SJCRH30 (cell line): ENCODE measurements around the gene HCFC1R1. TPM values are rescaled to one million over a fixed set of nuclear protein-coding genes. Genes with fewer than 3 reads are reported as not detected.

Experiments
- DNase-seq, 2 experiments: peaks; one replicate each; pipeline ENCODE4 v3.0.0-alpha.2; 2015 to 2020
- H3K27ac ChIP-seq: fragments of 250-450 bp; sonication (Bioruptor Pico); 2 replicates; pipeline ENCODE4 v1.5.1; 2020; ENCODE audit warnings: mild to moderate bottlenecking, moderate library complexity
- H3K27me3 ChIP-seq: fragments of 250-450 bp; sonication (Bioruptor Pico); 2 replicates; pipeline ENCODE4 v1.5.1; 2020; ENCODE audit warnings: mild to moderate bottlenecking, moderate library complexity
- H3K36me3 ChIP-seq: fragments of 250-450 bp; sonication (Bioruptor Pico); 2 replicates; pipeline ENCODE4 v1.5.1; 2020; ENCODE audit warnings: mild to moderate bottlenecking, moderate library complexity
- H3K4me1 ChIP-seq: fragments of 250-450 bp; sonication (Bioruptor Pico); 2 replicates; pipeline ENCODE4 v1.5.1; 2020; ENCODE audit warnings: mild to moderate bottlenecking, moderate library complexity
- H3K4me3 ChIP-seq: fragments of 250-450 bp; sonication (Bioruptor Pico); 2 replicates; pipeline ENCODE4 v1.5.1; 2020; ENCODE audit warnings: mild to moderate bottlenecking, moderate library complexity
- H3K9me3 ChIP-seq: fragments of 250-450 bp; sonication (Bioruptor Pico); replicated peaks from 2 replicates; pipeline ENCODE4 v1.5.1; 2020; ENCODE audit warnings: mild to moderate bottlenecking, moderate library complexity
- total RNA-seq: library from RNA; depleted of rRNA; stranded (reverse); fragments of >200 nt; shearing (Covaris generic); gene quantifications from 2 replicates; pipeline ENCODE4 v1.2.3, GENCODE V29; 2014

Gene HCFC1R1
- total RNA-seq, 1 experiment from 2014 or later = 18.9 TPM

- Histone ChIP-seq H3K4me3 (peak overlapping the region; percentile 9; the same call in 1 of the 2 replicates), H3K36me3 (no peaks in the 10 kb centered on the region), H3K27ac (no peak overlapping the region; the same call in 1 of the 2 replicates), H3K27me3 (peaks cover 39% of the 10 kb centered on the region), H3K9me3 (no peaks in the 10 kb centered on the region), H3K4me1 (peaks cover 34% of the 10 kb centered on the region)
- peak; percentile 72 to 75 for DNase-seq
These were observed 14.0 kb downstream of the HCFC1R1 start for GRCh38 chr16:3009568-3010390.

- Histone ChIP-seq H3K4me3 (no peak overlapping the region), H3K27me3 (peaks cover 39% of the 10 kb centered on the region), H3K4me1 (peaks cover 34% of the 10 kb centered on the region), H3K36me3 (no peaks in the 10 kb centered on the region), H3K27ac (no peak overlapping the region), H3K9me3 (no peaks in the 10 kb centered on the region)
- no peak for DNase-seq
These were observed 15.1 kb downstream of the HCFC1R1 start for GRCh38 chr16:3008690-3009037.

GRCh38 chr16:3007957-3008689, 15.6 kb downstream of the HCFC1R1 start:
- Histone ChIP-seq H3K27ac (no peak overlapping the region), H3K9me3 (no peaks in the 10 kb centered on the region), H3K4me3 (no peak overlapping the region), H3K4me1 (peaks cover 34% of the 10 kb centered on the region), H3K36me3 (no peaks in the 10 kb centered on the region), H3K27me3 (peaks cover 39% of the 10 kb centered on the region)
- no peak for DNase-seq

DNA sequence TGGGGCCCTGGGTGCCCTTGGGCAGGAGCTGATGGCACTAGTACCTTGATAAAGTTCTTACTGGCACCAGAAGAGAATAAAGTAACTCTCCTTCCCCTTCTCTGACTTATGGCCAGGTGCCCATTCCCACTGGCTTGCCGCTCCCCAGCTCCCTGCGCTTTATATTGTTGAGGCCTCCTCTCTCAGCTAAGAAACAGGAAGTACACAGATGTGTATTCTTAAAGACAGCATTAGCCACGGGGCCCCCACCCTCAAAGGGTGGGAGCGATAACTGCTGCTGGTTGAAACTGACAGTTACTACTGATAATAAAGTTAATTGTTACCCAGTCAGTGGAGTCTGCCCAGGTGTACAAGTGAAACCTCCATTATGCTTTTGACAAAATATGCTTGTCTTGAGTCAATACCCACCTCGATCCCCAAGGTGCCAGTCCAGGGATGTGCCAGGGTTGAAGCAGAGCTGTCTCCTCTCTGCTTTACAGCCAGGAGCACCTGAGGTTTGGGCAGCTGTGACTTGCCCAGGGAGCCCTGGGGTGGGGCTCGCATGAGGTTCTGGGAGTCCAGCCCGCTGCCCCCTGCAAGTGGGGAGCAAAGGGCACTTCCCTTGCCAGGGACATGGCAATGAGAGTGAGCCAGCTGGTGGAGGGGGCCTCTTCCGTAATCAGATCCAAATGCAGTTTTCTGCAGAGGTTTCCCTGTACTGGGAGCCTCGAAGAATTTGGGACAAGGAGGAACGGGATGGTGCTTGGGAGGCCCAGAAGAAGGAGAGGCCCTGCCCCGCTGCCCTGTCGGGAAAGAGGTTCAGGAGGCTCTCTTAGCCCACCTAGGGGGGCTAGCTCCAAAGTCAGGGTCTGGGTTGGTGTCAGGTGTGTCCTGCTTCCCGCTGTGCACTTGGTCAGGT, 16.4 kb downstream of the HCFC1R1 start:
- no peaks in the 10 kb centered on the region for H3K36me3 ChIP-seq
- peaks cover 29% of the 10 kb centered on the region for H3K4me1 ChIP-seq
- peaks cover 38% of the 10 kb centered on the region for H3K27me3 ChIP-seq
- DNase-seq = no peak
- H3K27ac ChIP-seq = no peak overlapping the region
- H3K9me3 ChIP-seq = no peaks in the 10 kb centered on the region
- H3K4me3 ChIP-seq = no peak overlapping the region

DNA sequence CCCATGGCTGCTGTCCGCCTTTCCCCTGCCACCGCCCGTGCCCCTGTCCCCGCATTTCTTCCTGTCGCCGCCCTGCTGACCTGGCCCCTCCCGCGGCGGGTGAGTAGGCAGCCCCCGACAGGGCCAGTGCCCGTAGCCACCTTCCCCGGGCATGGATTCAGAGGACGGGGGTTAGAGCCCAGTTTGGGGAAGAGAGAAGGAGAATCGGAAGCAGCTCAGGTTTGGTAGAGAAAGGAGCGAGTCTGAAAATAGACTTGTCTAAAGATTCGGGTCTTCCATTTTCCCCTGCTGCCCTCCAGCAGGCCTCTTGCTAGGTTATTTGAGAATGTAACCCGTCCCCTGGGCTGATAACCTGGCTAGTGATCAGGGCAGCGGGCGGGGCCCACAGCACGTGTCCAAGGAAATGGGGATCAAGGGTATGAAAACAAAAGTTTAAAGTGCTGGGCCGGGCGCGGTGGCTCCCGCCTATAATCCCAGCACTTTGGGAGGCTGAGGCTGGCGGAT, 18.9 kb downstream of the HCFC1R1 start:
- no peaks in the 10 kb centered on the region for H3K9me3 ChIP-seq
- no peak overlapping the region for H3K4me3 ChIP-seq
- peaks cover 37% of the 10 kb centered on the region for H3K27me3 ChIP-seq
- H3K4me1 ChIP-seq = peaks cover 21% of the 10 kb centered on the region
- no peaks in the 10 kb centered on the region for H3K36me3 ChIP-seq
- no peak for DNase-seq
- no peak overlapping the region for H3K27ac ChIP-seq

GRCh38 chr16:3004319-3004718, 19.4 kb downstream of the HCFC1R1 start:
- DNase-seq = no peak
- no peaks in the 10 kb centered on the region for H3K9me3 ChIP-seq
- H3K4me3 ChIP-seq = no peak overlapping the region
- H3K27ac ChIP-seq = no peak overlapping the region
- peaks cover 37% of the 10 kb centered on the region for H3K27me3 ChIP-seq
- no peaks in the 10 kb centered on the region for H3K36me3 ChIP-seq
- H3K4me1 ChIP-seq = peaks cover 16% of the 10 kb centered on the region

- Histone ChIP-seq H3K4me1 (peaks cover 14% of the 10 kb centered on the region), H3K27me3 (peaks cover 37% of the 10 kb centered on the region), H3K27ac (no peak overlapping the region), H3K9me3 (no peaks in the 10 kb centered on the region), H3K36me3 (no peaks in the 10 kb centered on the region), H3K4me3 (no peak overlapping the region)
- peak; percentile 98 for DNase-seq
These were observed 20.0 kb downstream of the HCFC1R1 start for GRCh38 chr16:3003582-3004270.

DNA sequence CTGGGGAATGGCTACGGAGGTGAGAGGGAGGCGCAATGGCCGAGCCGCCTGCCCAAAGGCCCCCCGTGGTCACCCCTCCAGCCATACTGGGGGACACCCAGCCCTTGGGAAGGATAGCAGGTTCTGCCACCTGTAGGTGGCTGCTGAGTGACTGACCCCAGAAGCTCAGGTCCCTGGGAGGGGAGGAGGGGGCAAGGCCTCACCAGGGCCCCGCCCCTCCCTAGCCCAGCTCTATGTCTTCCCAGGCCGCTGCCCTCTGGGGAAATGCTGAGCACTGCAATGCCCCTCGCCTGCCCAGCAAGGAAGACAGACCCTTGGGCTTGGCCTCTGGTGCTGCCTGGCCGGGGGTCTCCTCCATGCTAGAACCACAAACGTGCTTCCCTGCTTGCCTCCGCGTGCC, 22.4 kb downstream of the HCFC1R1 start:
- no peaks in the 10 kb centered on the region for H3K36me3 ChIP-seq
- no peak overlapping the region for H3K27ac ChIP-seq
- no peaks in the 10 kb centered on the region for H3K9me3 ChIP-seq
- H3K4me3 ChIP-seq = no peak overlapping the region
- peaks cover 31% of the 10 kb centered on the region for H3K27me3 ChIP-seq
- 0 out of 2 replicates have a peak, but pooled peaks cover 3% of the 10 kb centered on the region for H3K4me1 ChIP-seq
- no peak for DNase-seq

- Histone ChIP-seq H3K27me3 (peaks cover 25% of the 10 kb centered on the region), H3K4me1 (0 out of 2 replicates have a peak, but pooled peaks cover 3% of the 10 kb centered on the region), H3K4me3 (no peak overlapping the region), H3K9me3 (no peaks in the 10 kb centered on the region), H3K36me3 (no peaks in the 10 kb centered on the region), H3K27ac (no peak overlapping the region)
- no peak for DNase-seq
These were observed 23.2 kb downstream of the HCFC1R1 start for GRCh38 chr16:3000540-3000939.

DNA sequence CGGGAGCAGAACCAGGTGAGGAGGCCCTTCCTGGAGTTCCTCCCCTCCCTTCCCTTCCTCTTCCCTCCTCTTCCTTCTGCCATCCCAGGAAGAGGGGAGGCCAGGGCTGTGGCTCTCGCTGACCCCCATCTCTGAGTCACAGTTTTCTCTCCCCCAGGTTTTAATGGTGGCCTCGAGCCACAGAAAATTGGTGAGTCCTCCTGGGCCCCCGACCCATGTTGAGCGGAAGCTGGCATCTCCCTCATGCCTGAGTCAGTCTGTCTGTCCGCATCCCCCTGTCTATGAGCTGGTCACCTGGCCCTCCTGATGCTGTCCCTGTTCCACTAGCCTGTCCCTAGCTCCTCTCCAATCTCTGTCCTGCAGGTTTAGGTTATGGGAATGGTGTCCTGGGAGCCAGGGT, 23.8 kb downstream of the HCFC1R1 start:
- H3K27me3 ChIP-seq = peaks cover 21% of the 10 kb centered on the region
- no peak for DNase-seq
- H3K4me3 ChIP-seq = no peak overlapping the region
- H3K36me3 ChIP-seq = no peaks in the 10 kb centered on the region
- H3K27ac ChIP-seq = no peak overlapping the region
- 0 out of 2 replicates have a peak, but pooled peaks cover 2% of the 10 kb centered on the region for H3K4me1 ChIP-seq
- no peaks in the 10 kb centered on the region for H3K9me3 ChIP-seq

DNA sequence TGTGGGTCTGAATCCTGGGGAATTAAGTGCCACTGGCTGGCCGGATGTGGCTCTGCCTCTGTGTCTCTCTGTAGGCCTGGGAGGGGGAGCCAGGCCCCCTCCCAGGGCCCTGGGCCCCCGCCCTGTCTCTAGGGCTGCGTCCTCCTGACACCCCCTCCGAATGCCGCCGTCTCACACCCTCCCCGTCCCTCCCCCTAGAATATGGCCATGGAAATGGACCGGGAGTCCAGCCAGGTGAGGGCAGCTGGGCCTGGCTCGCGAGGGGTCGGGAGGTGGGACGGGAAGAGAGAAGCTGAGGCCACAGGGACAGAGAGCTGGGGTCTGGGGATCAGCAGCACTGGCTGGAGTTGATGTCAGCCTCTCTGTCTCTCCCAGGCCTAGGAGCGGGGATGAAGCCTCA, 27.4 kb downstream of the HCFC1R1 start:
- Histone ChIP-seq H3K4me3 (no peak overlapping the region), H3K36me3 (no peaks in the 10 kb centered on the region), H3K4me1 (no peaks in the 10 kb centered on the region), H3K27ac (no peak overlapping the region), H3K27me3 (peaks cover 25% of the 10 kb centered on the region), H3K9me3 (no peaks in the 10 kb centered on the region)
- DNase-seq = no peak

GRCh38 chr16:2992383-2993081, 31.2 kb downstream of the HCFC1R1 start:
- no peak overlapping the region for H3K4me3 ChIP-seq
- no peaks in the 10 kb centered on the region for H3K36me3 ChIP-seq
- H3K27ac ChIP-seq = no peak overlapping the region
- no peaks in the 10 kb centered on the region for H3K9me3 ChIP-seq
- peaks cover 14% of the 10 kb centered on the region for H3K27me3 ChIP-seq
- no peak for DNase-seq
- peaks cover 16% of the 10 kb centered on the region for H3K4me1 ChIP-seq

- no peak for DNase-seq
- Histone ChIP-seq H3K27me3 (peaks cover 11% of the 10 kb centered on the region), H3K27ac (no peak overlapping the region), H3K36me3 (no peaks in the 10 kb centered on the region), H3K4me1 (peaks cover 24% of the 10 kb centered on the region), H3K4me3 (no peak overlapping the region), H3K9me3 (no peaks in the 10 kb centered on the region)
These were observed 32.0 kb downstream of the HCFC1R1 start for GRCh38 chr16:2991566-2992261.
